ENCODE data around the gene ZSWIM4.

The ZSWIM4 gene

GRCh38 chr19:13808856-13809255 is 13.6 kb downstream of the ZSWIM4 start:
- no peak for DNase-seq (ENCODE audit: low read depth)

GRCh38 chr19:13812544-13812943 is 17.3 kb downstream of the ZSWIM4 start:
- no peak for DNase-seq (ENCODE audit: low read depth)

DNA sequence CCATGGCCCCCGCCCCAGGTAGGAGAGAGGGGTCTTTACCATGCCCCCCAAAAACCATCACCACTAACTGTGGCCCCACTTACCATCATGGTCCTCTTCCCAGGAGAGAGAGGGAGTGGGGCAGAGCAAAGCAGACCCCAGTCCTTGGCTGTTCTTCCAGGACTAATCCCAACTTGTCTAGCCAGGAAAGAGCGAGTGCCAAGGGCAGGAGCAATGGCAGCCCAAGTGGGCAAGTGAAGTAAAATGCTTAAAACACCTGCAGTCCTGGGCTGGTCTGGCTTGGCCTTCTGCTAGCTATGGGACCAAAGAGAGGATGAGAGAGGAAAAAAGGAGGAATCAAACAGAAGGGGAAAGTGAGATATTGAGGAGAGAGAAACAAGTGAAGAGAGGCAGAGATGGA is 17.9 kb downstream of the ZSWIM4 start:
- DNase-seq (ENCODE audit: low read depth) = no peak

DNA sequence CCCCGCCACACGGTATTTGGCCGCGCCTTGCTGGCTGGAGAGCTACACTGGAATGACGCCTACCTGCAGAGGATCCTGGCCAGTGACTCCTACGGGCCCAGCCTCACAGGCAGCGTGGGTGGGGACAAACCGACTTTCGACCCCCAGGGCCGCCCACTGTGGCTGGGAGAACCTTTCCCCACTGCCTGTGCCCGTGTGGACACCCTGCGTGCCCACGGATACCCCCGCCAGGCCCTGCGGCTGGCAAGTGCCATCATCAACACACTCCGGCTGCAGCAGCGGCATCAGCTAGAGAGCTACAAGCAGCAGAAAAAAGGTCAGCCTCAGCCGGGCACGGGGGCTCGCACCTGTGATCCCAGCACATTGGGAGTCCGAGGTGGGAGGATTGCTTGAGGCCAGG is 19.3 kb downstream of the ZSWIM4 start:
- no peak for DNase-seq (ENCODE audit: low read depth)

- no peak for DNase-seq (ENCODE audit: low read depth)
Measured at GRCh38 chr19:13817018-13817614, 21.9 kb downstream of the ZSWIM4 start.

DNA sequence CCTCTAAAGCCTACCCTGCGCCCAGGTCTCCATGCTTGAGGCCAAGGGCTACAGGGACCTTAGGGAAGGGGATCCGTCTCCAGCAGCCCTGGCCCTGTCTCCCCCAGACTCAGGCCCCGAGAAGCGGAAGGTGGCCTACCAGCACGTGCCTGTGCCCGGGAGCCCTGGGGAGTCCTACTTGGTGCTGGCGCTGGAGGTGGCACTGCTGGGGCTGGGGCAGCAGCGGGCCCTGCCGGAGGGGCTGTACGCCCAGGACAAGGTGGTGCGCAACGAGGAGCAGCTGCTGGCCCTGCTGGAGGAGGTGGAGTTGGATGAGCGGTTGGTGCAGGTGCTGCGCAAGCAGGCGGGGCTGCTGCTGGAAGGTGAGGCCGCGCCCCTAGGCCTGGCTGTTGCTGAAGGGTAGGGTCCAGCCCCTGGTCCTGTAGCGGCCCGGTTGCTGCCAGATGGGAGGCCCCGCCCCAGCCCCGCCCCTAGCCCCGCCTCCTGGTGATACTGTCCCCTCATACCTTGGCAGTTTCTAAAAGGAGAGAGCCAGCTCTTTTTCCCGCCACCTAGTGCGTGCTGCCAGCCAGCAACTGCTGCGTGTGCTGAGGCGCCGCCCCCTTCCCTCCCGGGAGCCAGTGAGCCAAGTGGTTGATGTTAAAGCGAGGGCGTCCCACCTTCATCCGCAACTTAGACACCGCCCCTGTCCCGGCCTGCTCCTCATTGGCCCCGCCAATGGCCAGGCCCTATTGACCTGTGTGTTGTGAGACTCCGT is 22.6 kb downstream of the ZSWIM4 start:
- no peak for DNase-seq (ENCODE audit: low read depth)

DNA sequence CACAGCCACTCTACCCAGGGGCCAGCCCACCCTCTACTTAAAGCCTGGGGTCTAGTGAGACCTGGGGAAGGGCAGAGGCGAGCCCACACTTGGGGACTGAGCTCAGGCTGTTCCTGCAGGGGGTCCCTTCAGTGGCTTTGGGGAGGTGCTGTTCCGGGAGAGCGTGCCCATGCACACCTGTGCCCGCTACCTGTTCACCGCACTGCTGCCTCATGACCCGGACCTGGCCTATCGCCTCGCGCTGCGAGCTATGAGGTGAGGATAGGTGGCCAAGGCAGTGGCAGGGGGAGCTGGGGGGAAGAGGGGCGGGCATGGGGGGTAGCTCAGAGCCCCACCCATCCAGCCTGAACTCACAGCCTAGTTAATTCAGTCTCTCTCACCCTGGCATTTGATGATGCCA is 24.0 kb downstream of the ZSWIM4 start:
- no peak for DNase-seq (ENCODE audit: low read depth)

GRCh38 chr19:13821292-13821691 is 26.0 kb downstream of the ZSWIM4 start:
- DNase-seq (ENCODE audit: low read depth) = no peak

DNA sequence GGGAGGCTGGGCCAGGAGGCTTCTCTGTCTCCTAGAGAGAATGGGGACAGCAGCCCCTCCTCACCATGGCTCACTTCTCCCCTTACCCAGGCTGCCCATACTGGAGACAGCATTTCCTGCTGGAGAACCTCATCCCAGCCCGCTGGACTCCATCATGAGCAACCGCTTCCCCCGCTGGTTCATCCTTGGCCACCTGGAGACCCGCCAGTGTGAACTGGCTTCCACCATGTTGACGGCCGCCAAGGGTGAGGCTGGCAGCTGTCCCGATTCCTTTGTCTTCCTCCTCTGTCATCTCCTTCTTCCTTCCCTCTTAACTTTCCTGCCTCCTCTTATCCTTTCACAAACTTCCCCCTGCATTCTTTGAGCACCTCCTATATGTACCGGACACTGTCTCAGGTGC is 28.0 kb downstream of the ZSWIM4 start:
- no peak for DNase-seq (ENCODE audit: low read depth)

DNA sequence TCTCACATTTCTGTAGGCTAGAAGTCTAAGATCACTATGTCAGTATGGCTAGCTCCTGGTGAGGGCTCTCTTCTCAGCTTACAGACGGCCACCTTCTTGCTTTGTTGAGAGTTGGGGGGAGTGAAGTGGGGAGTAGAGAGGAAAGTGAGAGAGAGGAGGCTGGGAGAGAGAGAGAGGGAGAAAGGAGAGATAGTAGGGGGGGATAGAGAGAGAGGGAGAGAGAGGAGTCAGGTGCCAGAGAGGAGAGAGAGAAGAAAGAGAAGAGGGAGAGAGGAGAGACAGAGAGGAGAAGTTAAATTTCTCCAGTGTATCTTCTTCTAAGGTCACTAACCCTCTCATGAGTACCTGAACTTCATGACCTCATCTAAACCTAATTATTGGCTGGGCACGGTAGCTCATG is 28.7 kb downstream of the ZSWIM4 start:
- no peak for DNase-seq (ENCODE audit: low read depth)

DNA sequence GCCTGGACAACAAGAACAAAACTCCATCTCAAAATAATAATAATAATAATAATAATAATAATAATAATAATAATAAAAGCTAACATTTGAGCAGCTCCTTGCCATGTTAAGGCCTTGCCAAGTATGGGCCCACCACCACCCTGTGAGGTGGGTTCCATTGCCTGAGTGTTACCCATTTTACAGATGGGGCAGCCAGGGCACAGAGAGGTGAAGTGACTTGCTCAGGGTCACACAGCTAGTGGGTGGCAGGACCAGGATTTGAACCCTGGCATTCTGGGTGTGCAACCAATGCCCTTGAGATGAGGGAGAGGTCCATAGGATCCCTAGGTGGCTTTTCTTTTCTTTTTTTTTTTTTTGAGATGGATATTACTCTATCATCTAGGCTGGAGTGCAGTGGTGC is 29.5 kb downstream of the ZSWIM4 start:
- no peak for DNase-seq (ENCODE audit: low read depth)

DNA sequence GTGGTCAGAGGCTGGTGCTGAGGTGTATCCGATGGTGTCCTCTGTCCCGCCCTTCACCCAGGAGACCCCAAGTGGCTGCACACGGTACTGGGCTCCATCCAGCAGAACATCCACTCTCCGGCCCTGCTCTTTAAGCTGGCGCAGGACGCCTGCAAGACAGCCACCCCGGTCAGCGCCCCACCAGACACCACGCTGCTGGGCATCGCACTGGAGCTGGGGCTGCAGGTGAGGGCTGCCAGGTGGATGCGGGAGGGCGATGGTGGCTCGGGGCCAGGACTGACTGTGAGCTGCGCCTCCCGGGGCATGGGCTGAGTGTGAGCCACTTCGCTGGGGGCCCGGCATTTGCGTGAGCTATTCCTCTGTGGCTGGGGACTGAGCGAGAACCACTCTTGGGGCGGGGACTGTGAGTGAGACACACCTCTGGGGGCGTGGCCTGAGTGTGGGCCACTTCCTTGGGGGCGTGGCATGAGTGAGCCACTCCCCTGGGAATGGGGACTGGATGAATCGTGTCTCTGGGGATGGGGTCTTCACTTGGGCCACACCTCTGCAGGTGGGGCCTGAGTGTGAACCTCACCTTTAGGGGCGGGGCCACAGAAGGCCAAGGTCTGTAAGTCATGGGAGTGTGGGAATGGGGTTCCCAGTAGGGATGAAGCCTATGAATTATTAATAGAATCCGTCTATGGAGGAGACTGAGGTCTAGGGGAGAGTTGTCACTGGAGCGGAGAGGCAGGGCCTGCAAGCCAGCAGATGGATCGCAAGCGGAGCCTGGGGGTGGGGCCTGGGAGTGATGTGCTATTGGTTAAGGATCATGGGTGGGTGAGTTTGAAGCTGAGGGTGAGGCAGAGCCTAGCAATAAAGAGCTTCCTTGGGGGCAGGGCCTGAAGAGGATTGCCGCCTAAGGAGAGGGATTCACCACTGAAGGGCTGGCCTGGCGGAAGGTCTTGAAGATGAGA is 30.5 kb downstream of the ZSWIM4 start:
- no peak for DNase-seq (ENCODE audit: low read depth)

GRCh38 chr19:13826652-13827235 is 31.5 kb downstream of the ZSWIM4 start:
- no peak for DNase-seq (ENCODE audit: low read depth)

DNA sequence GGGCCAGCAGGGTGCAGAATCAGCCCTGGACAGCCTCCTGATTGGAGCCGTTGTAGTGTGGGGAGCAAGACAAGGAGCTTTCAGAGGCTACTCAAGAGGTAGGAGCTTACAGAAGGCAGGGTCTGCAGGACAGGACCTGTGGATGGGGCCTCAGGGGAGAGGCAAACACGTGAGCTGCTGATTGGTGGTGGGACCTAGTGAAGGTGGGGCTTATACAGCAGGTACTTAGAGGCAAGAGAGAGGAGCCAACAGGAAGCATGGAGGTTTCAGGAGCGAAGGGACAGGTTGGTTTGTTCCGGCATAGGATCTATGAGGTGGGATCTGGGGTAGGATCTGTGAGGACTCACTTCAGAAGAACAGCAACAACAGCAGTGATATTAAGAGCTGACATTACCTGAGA is 32.4 kb downstream of the ZSWIM4 start:
- DNase-seq (ENCODE audit: low read depth) = no peak

GRCh38 chr19:13830114-13830740 is 35.0 kb downstream of the ZSWIM4 start:
- no peak for DNase-seq (ENCODE audit: low read depth)

GRCh38 chr19:13830741-13831536 is 35.7 kb downstream of the ZSWIM4 start:
- DNase-seq (ENCODE audit: low read depth) = no peak

DNA sequence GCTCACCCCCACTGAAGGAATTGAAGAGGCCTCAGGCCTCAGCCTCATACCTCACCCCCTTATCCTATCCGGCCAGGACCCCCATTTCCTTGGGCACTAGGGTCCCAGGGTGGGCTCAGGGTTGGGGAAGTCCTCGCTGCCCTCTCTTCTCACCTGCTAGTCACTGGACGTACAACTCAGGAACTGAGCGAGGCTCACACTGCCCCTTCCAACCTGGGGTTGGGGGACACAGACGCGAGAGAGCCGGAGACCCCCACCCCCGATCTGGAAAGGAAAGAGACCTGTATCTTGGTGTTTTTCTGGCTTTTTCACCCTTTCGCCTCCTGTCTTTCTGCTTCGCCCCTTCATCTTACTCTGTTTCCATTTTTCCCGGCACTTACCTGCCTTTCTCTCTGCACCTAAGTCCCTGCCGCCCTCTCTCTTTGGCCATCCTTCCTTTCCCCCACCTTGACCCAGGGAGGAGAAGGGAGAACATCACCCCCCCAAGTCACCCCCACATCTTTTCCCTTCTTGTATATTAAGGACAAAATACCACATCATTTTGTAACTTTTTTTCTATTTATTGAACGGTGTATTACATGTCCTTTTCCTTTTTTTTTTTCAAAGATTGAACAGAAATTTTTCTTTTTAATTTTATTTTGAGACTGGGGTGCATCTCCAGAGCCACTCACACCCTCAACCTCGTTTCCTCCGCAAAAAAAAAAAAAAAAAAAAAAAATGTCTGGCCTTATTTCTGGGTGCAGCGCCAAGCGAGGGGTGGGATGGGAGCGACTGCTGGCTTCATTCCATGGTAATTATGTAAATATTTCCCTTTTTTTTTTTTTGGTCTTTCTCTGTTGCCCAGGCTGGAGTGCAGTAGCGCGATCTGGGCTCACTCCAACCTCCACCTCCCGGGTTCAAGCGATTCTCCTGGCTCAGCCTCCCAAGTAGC is 36.6 kb downstream of the ZSWIM4 start:
- no peak for DNase-seq (ENCODE audit: low read depth)

- DNase-seq (ENCODE audit: low read depth) = peak; percentile 77
Measured at GRCh38 chr19:13833330-13834243, 38.3 kb downstream of the ZSWIM4 start.

Measured in fibroblast of the conjunctiva (primary cell).